Vagina (tissue), 2 donors: ENCODE measurements around the gene KAT2B.

Experiments used
- POLR2AphosphoS5 ChIP-seq, 2 donors: sonication (generic); formaldehyde crosslinking; IDR thresholded peaks; one replicate each; pipeline ENCODE4 v1.9.0; 2017; ENCODE audit warnings: antibody characterized with exemption in 2 of 2, mild to moderate bottlenecking in 2 of 2, low read depth in 1 of 2; ENCODE audit not compliant: insufficient read depth in 1 of 2
- TF ChIP-seq, protein P1 (sequence below), 3 experiments: fragments of 450-650 bp in 2 of 3; fragments of 200-600 bp in 1 of 3; sonication (generic) in 1 of 3; IDR thresholded peaks; one replicate each; pipeline ENCODE4 v1.5.1; 2017 to 2019; ENCODE audit warnings: antibody characterized with exemption in 3 of 3, mild to moderate bottlenecking in 2 of 3, moderate library complexity in 2 of 3

- TF ChIP-seq, protein P1, sequence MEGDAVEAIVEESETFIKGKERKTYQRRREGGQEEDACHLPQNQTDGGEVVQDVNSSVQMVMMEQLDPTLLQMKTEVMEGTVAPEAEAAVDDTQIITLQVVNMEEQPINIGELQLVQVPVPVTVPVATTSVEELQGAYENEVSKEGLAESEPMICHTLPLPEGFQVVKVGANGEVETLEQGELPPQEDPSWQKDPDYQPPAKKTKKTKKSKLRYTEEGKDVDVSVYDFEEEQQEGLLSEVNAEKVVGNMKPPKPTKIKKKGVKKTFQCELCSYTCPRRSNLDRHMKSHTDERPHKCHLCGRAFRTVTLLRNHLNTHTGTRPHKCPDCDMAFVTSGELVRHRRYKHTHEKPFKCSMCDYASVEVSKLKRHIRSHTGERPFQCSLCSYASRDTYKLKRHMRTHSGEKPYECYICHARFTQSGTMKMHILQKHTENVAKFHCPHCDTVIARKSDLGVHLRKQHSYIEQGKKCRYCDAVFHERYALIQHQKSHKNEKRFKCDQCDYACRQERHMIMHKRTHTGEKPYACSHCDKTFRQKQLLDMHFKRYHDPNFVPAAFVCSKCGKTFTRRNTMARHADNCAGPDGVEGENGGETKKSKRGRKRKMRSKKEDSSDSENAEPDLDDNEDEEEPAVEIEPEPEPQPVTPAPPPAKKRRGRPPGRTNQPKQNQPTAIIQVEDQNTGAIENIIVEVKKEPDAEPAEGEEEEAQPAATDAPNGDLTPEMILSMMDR (IDR thresholded peaks at IDR 0.05) = no peak
- TF ChIP-seq POLR2AphosphoS5 (IDR thresholded peaks at IDR 0.05; ENCODE audit: insufficient read depth in 1 of 2, low read depth in 1 of 2) = no peak
Observed at GRCh38 chr3:20186600-20187004, 146.4 kb downstream of the KAT2B start.
